Hematopoietic multipotent progenitor cell treated with erythropoietin and hydrocortisone succinate and interleukin-3 and kit ligand, for 17 days (in vitro differentiated cells): ENCODE measurements around the gene SERPINA1.
"Not testable (repeated sequence)": the region's sequence is repeated elsewhere in the genome, so short reads cannot be mapped to it uniquely, and the experiment has no call there.

ENCODE experiments used
- DNase-seq: peaks from one replicate; pipeline ENCODE4 v3.0.0-alpha.2; 2015; ENCODE audit warnings: low spot score

SERPINA1 gene

DNA sequence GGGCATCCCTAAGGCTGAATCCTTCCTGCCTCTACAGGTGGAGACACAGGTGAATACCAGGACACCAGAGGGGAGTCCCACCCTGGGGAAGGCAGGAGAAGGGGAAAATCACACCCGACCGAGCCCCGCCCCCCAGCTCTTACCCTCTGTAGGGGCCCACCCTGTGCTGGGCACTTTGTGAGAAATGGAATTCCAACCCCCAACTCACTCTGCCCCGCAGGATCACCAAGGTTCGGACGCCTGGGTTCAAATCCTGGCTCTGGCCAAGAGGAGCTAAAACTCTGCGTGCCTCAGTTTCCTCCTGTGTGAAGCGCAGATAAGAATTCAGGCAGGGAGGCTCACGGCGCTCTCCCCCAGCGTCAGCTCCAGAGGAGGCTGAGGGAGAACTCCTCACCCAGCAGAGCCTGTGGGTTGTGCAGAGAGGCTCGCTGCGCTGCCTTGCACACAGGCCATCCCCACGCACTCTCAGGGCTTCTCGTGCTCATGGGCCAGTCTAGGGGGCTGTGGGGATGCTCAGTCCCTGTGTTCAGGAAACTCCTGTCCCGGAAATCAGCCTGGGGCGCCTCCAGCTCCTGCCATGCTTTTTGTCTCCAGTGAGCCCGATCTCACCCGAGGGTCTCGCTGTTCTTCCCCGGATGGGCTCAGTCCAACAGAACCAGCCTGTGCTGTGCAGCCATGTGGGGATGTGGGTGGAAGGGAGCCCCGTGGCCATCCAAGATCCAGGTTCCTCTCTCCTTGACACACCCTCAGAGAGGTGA lies 18.5 kb downstream of the SERPINA1 start:
- not testable (repeated sequence) for DNase-seq

DNA sequence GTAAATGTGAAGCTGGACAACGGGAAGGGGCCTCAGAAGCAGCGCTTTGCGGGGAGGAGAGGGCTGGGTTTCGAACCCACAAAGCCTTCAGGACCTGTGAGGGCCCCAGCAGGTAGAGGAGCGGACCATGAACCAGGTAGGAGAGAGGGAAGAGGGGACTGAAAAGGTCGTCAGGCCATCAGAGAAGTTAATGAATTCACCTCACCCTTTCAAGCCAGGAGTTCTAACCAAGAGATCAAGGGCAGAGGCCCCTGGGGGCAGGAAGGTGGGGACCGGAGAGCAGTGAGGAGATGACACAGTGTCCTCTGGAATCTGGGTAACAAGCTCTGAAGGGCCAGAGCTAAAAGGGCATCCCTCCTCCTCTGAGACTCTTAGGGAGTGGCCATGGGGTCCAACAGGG lies 19.4 kb downstream of the SERPINA1 start:
- no peak for DNase-seq

DNA sequence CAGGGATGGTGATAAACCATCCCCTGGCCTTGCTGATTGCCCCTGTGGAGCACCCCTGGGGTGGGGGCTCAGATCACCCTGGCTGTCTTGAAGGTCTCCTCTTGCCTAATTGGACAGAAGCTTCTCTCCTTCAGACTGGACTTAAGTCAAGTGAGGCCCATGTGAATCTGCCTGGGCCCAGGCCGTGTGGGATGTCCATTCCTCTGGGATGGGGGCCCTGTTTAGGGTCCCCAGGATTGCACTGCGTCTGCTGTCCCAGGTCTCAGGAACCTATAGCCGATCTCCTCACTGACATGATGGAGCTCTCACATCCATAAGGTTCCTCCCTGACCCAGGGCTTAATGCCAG lies 20.2 kb downstream of the SERPINA1 start:
- no peak for DNase-seq

DNA sequence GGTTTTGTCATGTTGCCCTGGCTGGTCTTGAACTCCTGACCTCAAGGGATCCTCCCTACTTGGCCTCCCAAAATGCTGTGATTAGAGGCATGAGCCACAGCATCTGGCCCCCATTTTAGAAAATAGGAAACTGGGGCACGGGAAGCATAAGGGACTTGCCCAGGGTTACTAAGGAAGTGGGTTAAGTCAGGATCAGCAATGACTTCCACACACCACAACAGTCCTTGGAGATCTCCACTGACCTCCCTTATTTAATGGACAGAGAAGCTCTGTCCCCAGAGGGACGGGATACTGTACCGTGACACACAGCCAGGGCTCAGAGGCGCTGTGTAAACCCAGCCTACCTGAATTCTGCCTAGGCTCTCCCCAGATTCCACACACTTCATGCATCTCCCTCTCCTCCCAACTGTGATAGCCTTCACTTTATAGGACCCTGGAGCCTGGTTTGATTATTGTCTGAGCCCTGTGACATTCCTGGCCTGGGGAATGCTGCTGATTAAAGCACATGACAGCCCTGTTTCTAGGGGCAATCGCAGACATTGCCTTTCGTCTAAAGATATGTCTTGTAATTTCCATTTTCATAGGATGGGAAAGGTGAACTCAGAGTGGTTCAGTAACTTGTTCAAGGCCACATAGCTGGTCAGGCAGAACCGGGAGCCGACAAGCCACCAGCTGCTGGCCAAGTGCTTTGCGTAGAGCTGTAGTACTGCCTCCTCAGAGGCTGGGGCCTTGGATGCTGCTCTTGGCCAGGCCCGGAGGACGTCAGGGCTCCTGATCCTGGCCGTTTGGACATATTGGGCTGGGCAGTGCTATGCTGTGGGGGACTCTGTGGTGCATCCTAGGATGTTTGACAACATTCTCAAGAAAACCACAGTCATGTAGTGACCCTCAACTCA lies 20.8 kb downstream of the SERPINA1 start:
- DNase-seq: no peak

DNA sequence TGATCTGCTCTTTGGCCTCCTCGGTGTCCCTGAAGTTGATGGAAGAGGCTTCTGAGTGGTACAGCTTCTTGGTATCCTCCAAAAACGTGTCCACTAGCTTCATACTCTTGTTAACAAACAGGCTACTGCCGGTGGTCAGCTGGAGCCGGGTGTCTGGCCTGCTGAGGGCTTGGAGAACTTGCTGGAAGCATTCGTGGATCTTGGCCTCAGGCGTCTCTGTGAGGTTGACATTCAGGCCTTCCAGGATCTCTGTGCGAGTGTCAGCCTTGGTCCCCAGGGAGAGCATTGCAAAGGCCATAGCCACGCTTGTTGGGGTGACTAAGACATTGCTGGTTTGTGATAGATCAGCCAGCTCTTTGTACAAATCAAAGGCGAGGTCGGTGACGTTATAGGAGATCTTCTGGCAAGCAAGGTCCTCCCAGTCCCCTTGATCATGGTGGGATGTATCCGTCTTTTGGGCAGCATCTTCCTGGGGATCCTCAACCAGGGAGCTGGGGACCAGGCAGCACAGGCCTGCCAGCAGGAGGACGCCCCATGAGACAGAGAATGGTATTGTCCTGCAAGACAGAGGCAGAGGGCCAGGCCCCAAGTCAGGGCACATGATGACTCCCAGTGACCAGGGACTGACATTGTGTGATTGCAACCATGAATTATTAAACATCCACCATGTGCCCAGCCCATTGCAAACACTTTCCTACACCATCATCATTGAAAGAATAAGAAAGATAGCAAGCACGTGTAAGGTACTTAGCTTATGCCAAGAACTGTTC lies 22.1 kb downstream of the SERPINA1 start, which contains the start of gene SERPINA2:
TSS of gene SERPINA2 (minus strand) at position 553 of the 770 bp plus-strand sequence.
- no peak for DNase-seq

DNA sequence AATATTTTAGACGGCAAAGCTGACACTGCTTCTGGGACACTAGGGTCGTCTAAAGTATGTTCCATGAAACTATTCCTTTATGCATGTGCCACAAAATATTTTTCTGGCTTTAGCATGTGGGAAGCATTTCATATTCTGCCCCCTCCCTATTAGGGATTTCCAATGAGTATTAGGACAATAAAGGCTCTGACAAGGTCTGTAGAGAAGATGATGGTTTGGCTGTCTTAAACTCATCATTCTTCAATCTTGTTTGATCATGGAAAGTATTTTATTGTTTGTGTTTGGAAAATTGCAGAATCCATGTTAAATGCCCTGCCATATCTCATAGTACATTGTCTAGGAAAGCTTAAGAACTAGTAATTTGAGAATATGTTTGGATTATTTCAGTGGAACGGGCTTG lies 22.8 kb downstream of the SERPINA1 start:
- DNase-seq: no peak

DNA sequence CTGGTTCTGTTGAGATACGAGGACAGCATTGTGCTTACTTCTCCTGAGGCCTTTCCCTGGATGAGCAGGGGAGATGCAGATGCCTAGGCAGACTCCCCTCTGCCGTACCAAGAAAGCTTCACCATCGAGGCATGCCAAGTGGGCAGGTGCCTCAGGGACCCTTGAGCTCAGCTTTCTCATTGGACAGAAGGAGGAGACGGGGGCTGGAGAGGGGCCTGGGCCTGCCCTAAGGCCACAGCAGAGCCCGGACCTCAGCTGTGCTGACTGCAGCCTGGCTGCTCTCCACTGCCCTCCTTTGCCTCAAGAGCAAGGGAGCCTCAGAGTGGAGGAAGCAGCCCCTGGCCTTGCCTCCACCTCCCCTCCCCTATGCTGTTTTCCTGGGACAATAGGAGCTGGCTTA lies 23.4 kb downstream of the SERPINA1 start:
- DNase-seq: no peak

DNA sequence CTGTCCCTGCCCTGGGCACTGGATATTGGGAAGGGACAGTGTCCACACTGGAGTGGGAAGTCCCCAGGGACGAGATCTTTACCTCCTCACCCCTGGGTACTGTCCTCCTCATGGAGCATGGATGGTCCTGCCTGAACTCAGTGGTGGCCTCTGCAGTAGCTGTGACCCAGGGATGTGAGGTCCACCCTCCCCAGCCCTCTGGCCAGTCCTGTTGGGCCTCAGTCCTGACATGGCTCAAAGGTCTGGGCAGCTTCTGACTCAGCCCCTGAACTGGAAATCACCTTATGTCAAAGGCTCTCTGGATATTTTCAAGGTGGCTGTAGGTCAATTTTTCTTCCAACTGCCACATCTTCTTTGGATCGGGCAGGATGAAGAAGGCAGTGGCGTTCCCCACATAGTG lies 24.4 kb downstream of the SERPINA1 start:
- no peak for DNase-seq

DNA sequence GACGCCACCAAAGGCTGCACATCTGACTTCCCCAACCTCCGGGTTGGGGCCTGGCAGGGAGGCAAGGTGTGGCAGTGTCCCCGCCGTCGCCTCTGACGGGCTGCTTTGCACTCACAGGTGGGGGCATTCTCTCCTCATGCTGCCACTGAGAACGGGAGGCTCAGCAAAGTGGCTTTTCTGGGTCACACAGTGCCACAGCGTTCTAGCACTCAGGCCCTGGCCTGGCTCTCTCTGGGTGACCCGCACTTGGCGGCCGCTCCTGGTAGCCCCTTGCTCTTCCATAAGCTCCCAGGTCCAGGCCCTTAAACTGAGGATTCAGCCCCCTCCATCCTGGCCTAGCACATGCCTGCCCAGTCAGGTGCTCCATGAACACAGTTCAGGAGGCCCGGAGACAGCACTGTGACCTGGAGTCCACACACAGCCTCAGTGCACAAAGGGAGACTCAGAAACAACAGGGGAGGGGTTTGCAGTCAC lies 25.2 kb downstream of the SERPINA1 start:
- no peak for DNase-seq

DNA sequence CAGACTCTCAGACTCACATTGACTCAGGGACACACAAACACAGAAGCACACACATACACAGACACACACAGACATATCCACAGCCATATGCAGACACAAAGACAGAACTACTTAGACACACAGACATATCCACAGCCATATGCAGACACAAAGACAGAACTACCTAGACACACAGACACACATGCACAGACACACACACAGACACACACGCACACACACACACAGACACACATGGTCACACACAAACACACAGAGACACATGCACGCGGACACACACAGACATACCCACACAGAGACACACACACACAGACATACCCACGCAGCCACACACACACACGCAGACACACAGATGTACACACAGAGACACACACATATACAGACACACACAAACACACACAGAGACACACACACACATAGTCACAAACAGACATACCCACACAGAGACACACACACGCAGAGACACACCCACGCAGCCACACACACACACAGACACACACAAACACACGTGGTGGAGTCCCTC lies 25.7 kb downstream of the SERPINA1 start:
- DNase-seq: no peak

DNA sequence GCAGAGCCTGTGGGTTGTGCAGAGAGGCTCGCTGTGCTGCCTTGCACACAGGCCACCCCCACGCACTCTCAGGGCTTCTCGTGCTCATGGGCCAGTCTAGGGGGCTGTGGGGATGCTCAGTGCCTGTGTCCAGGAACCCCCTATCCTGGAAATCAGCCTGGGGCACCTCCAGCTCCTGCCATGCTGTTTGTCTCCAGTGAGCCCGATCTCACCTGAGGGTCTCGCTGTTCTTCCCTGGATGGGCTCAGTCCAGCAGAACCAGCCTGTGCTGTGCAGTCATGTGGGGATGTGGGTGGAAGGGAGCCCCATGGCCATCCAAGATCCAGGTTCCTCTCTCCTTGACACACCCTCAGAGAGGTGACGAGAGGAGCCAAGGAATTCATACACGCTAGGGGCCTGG lies 26.7 kb downstream of the SERPINA1 start:
- no peak for DNase-seq

DNA sequence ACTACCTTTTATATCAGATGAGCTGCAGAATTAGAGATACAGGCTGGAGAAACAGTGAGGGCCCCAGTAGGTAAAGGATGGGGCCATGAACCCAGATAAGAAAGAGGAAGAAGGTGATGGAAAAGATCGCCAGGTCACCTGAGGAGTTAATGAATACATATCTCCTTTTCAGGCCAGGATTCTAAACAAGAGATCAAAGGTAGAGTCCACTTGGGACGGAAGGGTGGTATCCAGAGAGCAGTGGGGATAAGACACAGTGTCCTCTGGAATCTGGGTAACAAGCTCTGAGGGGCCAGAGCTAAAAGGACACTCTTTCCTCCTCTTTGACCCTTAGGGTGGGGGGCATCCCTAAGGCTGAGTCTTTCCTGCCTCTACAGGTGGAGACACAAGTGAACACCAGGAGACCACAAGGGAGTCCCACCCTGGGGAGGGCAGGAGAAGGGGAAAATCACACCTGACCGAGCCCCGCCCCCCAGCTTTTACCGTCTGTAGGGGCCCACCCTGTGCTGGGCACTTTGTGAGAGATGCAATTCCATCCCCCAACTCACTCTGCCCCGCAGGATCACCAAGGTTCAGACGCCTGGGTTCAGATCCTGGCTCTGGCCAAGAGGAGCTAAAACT lies 27.3 kb downstream of the SERPINA1 start:
- no peak for DNase-seq

DNA sequence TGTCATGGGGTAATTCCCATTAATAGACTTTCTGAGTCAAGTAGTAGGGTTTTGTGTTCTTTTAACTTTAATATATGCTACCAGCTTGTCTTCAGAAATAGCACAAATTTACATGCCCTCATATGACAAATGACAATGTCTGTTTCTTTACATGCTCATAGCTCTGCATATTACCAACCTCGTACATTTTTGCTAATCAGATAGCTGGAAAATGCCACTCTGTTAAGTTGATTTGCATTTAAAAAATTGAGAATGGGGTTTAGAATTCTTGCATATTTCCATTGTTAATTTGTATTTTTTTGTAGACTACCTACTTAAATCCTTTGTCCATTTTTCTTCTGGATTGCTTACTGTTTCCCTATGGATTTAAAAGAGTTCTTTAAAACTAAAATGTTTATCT lies 31.2 kb downstream of the SERPINA1 start:
- DNase-seq: no peak

DNA sequence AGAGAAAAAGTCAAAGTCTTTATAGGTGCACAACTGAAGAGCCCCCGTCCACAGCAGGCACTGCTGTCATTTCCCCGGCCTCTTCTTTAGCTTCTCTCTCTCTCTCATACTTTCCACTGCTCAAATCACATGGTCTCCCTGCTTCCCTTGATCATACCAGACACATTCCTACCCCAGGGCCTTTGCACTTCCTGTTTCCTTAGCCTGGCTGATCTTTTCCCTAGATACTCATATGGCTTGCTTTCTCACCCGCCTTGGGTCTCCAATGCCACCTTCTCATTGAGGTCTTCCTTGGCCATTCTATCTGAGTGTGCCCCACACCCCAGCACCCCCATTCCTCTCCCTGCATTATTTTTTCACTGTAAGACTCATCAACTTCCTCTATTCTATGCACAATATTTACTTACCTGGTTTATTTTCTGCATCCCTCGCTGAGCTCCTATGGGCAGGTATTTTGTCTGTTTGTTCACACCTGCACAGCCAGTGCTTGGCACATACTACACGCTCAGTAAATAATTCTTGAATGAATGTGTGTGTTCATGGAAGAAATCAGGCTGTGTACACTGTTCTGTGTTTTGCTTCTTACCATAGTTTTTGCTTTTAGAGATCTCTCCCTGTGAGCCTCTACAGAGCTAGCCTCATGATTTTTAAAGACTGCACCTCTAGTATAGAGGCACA lies 31.9 kb downstream of the SERPINA1 start:
- no peak for DNase-seq

DNA sequence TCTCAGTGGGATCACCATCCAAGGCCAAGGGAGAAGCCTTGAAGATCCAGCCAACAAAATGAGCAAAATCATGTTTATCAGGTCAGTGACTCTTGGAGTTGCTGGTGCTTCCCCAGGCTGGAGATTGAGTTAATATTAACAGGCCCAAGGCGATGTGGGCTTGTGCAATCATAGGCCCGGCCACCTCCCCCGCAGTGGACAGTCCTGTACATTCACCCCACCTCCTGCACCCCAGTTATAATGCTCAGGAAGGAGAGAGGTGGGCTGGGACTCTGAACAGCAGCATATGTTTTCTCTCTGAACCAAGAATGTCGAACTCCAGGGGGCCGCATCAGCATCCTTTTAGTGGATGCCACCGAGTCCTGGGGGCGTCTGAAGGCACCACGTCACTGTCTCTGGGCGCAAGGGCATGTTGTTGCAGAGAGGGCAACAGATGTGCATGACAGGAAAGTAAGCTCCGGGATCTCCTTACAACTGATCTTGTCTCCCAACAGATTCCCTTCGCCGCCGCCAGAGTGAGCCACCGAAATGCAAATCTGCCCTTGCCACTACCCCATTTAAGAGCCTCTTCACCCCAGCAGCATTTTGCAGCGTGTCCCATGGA lies 33.1 kb downstream of the SERPINA1 start:
- no peak for DNase-seq

DNA sequence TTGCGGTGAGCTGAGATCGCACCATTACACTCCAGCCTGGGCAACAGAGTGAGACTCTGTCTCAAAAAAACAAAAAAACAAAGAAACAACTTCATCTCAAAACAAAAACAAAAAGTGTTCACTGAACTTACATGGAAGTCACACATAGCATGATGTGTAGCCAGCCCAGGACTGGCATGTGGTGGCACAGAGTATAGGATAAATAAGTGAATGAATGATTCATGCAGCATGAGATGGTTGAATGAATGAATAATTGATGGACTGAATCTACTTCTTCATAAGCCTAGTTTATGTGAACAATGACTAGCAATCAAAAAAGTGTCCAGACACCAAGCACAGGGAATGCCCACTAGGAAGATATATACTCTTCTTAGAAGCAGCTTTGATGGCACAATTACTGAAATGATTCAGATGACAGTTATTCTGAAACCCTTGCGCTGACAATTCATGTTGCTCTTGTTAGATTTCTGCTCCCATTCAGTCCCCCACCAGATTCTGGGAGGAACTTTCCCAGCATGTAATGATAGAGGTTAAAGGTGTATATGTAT lies 33.7 kb downstream of the SERPINA1 start:
- DNase-seq: no peak

DNA sequence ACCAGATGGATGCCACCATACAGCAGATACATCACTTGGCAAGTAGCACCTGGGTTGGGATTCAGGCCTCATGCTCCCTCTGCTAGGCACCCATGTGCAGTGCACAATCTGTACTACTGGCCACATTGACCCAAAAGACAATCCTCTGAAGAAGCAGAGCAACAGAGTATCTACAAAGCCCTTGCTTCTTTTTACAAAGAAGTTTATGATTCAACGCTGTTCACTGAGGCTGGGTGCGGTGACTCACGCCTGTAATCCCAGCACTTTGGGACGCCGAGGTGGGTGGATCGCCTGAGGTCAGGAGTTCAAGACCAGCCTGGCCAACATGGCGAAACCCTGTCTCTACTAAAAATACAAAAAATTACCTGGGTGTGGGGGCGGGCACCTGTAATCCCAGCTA lies 34.2 kb downstream of the SERPINA1 start:
- DNase-seq: not testable (repeated sequence)

DNA sequence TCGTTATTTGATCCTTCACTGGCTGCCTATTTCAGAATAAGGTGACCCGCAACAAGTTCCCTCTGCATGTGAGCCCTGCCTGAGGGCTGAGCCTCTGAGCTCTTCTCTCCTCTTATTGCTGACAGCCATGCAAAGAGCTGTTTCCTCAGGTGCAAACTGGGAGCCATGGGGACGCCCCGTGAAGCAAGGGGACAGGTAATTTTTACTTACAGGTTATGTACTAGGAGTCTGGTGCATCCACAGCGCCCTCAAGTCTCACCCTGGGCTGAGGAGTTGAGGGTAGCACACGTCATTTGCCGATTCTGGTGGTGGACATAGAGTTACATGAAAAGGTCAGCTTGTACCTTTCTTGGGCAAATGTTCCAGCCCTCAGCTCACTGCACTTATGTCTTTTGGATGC lies 39.1 kb downstream of the SERPINA1 start:
- DNase-seq: no peak

DNA sequence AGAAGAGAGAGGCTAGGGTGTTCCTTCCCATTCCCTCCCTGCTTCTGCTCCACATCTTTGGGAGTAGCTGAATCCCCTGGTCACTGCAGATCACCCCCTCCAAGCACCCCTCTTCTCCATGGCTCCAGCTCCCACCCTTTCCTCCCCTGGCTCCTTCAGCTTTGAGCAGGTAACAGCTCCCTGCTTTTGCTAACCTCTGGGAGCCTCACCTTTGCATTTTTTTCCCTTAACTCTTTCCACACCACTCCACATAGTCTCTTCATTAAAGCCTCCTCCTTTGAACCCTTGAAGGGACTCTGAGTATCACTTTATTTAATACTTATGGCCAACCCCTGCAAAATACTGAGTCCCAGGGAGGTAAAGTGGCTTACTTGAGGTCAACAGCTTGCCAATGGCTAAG lies 39.6 kb downstream of the SERPINA1 start:
- no peak for DNase-seq

DNA sequence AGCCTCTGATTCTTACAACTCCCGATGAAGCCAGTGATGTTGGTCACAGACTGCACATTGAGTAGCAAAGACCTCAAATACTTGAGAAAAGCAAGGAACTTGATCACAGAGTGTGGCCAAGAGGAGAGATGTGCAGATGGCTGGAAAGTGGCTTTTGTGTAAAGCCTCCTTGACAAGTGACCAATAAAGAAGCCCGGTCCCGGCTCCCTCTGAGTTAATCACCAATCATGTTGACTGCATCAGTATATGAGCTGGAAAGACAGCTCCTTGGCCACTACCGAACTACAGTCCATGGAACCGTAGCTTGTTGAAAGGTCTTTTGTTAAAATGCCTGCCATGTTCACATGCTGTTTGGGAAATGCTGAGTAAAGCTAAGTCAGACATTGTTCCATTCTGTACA lies 41.6 kb downstream of the SERPINA1 start:
- DNase-seq: no peak
